ENCODE measurements around the gene CLRN2.

DNA sequence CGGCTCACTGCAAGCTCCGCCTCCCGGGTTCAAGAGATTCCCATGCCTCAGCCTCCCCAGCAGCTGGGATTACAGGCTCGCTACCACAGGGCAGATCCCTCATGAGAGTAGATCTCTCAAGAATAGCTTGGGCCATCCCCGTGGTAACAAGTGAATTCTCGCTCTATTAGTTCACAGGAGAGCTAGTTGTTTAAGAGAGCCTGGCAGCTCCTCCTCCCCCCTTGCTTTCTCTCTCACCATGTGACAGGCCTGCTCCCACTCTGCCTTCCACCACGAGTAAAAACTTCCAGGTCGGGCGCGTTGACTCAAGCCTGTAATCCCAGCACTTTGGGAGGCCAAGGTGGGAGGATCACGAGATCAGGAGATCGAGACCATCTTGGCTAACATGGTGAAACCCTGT, 31.7 kb downstream of the CLRN2 start:
- TF ChIP-seq, protein P1, sequence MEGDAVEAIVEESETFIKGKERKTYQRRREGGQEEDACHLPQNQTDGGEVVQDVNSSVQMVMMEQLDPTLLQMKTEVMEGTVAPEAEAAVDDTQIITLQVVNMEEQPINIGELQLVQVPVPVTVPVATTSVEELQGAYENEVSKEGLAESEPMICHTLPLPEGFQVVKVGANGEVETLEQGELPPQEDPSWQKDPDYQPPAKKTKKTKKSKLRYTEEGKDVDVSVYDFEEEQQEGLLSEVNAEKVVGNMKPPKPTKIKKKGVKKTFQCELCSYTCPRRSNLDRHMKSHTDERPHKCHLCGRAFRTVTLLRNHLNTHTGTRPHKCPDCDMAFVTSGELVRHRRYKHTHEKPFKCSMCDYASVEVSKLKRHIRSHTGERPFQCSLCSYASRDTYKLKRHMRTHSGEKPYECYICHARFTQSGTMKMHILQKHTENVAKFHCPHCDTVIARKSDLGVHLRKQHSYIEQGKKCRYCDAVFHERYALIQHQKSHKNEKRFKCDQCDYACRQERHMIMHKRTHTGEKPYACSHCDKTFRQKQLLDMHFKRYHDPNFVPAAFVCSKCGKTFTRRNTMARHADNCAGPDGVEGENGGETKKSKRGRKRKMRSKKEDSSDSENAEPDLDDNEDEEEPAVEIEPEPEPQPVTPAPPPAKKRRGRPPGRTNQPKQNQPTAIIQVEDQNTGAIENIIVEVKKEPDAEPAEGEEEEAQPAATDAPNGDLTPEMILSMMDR (IDR thresholded peaks at IDR 0.05 in 2 of 3, conservative IDR thresholded peaks at IDR 0.05 in 1 of 3; ENCODE audit: borderline replicate concordance in 1 of 3, insufficient read depth in 1 of 3, low read depth in 2 of 3, low read length in 2 of 3), result no peak
- TF ChIP-seq EZH2 (IDR thresholded peaks at IDR 0.05) (no peak), EZH2phosphoT487 (IDR thresholded peaks at IDR 0.05; ENCODE audit: borderline replicate concordance) (no peak), YY1 (IDR thresholded peaks at IDR 0.05; ENCODE audit: extremely low read depth, insufficient replicate concordance, low read depth, low read length) (no peak), POLR2A (IDR thresholded peaks at IDR 0.05; ENCODE audit: borderline replicate concordance, extremely low read depth, insufficient read depth, insufficient read length) (no peak), JUND (IDR thresholded peaks at IDR 0.05) (no peak), SIN3A (IDR thresholded peaks at IDR 0.05; ENCODE audit: low read depth) (no peak), RAD21 (IDR thresholded peaks at IDR 0.05; ENCODE audit: low read depth) (no peak), REST (IDR thresholded peaks at IDR 0.05; ENCODE audit: low read depth) (no peak), ZBTB33 (IDR thresholded peaks at IDR 0.05; ENCODE audit: extremely low read depth, insufficient replicate concordance, low read length) (no peak), ZFX (IDR thresholded peaks at IDR 0.05) (no peak)
- TF ChIP-seq, protein P2, sequence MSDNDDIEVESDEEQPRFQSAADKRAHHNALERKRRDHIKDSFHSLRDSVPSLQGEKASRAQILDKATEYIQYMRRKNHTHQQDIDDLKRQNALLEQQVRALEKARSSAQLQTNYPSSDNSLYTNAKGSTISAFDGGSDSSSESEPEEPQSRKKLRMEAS (IDR thresholded peaks at IDR 0.05), result no peak

All from HCT116 (cell line).